Uterus (tissue), 2 donors: ENCODE measurements around the gene IL25.

Experiments
- CTCF ChIP-seq, 4 experiments: fragments of 200-600 bp in 2 of 4; fragments of 450-650 bp in 2 of 4; sonication (generic) in 2 of 4; IDR thresholded peaks; one replicate each; pipeline ENCODE4 v1.5.1; 2016 to 2019; ENCODE audit warnings: antibody characterized with exemption in 4 of 4, mild to moderate bottlenecking in 2 of 4, moderate library complexity in 1 of 4
- POLR2A ChIP-seq, 2 donors: fragments of 450-650 bp; IDR thresholded peaks; one replicate each; pipeline ENCODE4 v1.6.1; 2016; ENCODE audit warnings: antibody characterized with exemption in 2 of 2, mild to moderate bottlenecking in 1 of 2, moderate library complexity in 1 of 2

GRCh38 chr14:23381871-23382270 is 9.3 kb downstream of the IL25 start:
- TF ChIP-seq POLR2A (IDR thresholded peaks at IDR 0.05) = no peak
- no peak for TF ChIP-seq CTCF (IDR thresholded peaks at IDR 0.05)
